ENCODE data around the gene ABCC4. TPM values are rescaled to one million over a fixed set of nuclear protein-coding genes. Genes with fewer than 3 reads are reported as not detected.

Gene ABCC4
- total and polyA plus RNA-seq, 2 of the 13 experiments (the other 11 are each of a cell fraction or from before 2014, with no cell fraction given), result 4.2 to 11.3 TPM

GRCh38 chr13:94994506-94994905 is 306.7 kb downstream of the ABCC4 start (continued):
- TF ChIP-seq BATF2 (CRISPR knock-in tag; IDR thresholded peaks at IDR 0.05) (no peak), ISX (CRISPR knock-in tag; conservative IDR thresholded peaks at IDR 0.05) (no peak), ATF6 (CRISPR knock-in tag; conservative IDR thresholded peaks at IDR 0.05) (no peak)

- H3K27ac ChIP-seq (ENCODE audit: extremely low read length, insufficient read depth, low read length), result no peak overlapping the region
- ChIA-PET POLR2A (no interaction called here), CTCF (ENCODE audit: low intra/inter-chr PET ratio, low total read pairs) (no interaction called here)
- ATAC-seq, result no peak
- DNase-seq (ENCODE audit: low spot score), result no peak
- no peaks in the 10 kb centered on the region for H4K20me1 ChIP-seq (ENCODE audit: insufficient read depth, low read length)
- BruUV-seq (replicated peaks), result no TSS peak
- intact Hi-C loops (cut with micrococcal nuclease; ENCODE audit: unreplicated experiment), result no loop called here
- in situ Hi-C loops (cut with HindIII; ENCODE audit: extremely low pct_ligation_motif_present, low pct_unique_long_range_greater_than_20kb), result no loop called here
- H3K9ac ChIP-seq (ENCODE audit: insufficient read depth, low read depth, low read length), result no peak overlapping the region
- no peak overlapping the region for H3K4me3 ChIP-seq (replicated peaks in 1 of 3; ENCODE audit: insufficient read depth in 1 of 3, low read depth in 2 of 3, low read length in 3 of 3)
- no peak for FAIRE-seq
- H2AFZ ChIP-seq (ENCODE audit: low read length), result no peak overlapping the region
- H3K9me3 ChIP-seq (ENCODE audit: low read length), result no peaks in the 10 kb centered on the region
- H3K4me2 ChIP-seq (ENCODE audit: low read depth, low read length), result no peak overlapping the region
- H3K27me3 ChIP-seq (ENCODE audit: control insufficient read depth in 1 of 2, insufficient read depth in 2 of 2, low read length in 2 of 2), result peaks cover 0 to 5% of the 10 kb centered on the region in 2 experiments; a peak in 1 of 5 replicates
- no peaks in the 10 kb centered on the region for H3K79me2 ChIP-seq (ENCODE audit: insufficient read depth, low read length)
- H3K4me1 ChIP-seq (ENCODE audit: insufficient read depth, low read length), result peaks cover 9% of the 10 kb centered on the region
- no peaks in the 10 kb centered on the region for H3K36me3 ChIP-seq (replicated peaks in 1 of 2; ENCODE audit: control insufficient read depth in 1 of 2, insufficient read depth in 2 of 2, low read length in 2 of 2)
- WGBS (ENCODE audit: low lambda C conversion rate), result 22% methylated on average over 3 of the region's 3 CpGs
- TF ChIP-seq HNF4G (IDR thresholded peaks at IDR 0.05; ENCODE audit: borderline replicate concordance, low read depth, low read length) (no peak), HNF4G (CRISPR knock-in tag; IDR thresholded peaks at IDR 0.05; ENCODE audit: borderline replicate concordance, low read depth) (no peak), RAD51 (IDR thresholded peaks at IDR 0.05; ENCODE audit: borderline replicate concordance) (no peak), EEA1 (CRISPR knock-in tag; IDR thresholded peaks at IDR 0.05; ENCODE audit: borderline replicate concordance) (no peak), POGK (CRISPR knock-in tag; conservative IDR thresholded peaks at IDR 0.05) (no peak), ZNF672 (CRISPR knock-in tag; IDR thresholded peaks at IDR 0.05) (no peak), ZNF784 (CRISPR knock-in tag; IDR thresholded peaks at IDR 0.05; ENCODE audit: borderline replicate concordance) (no peak), ERF (CRISPR knock-in tag; IDR thresholded peaks at IDR 0.05) (no peak), SNRNP70 (IDR thresholded peaks at IDR 0.05; ENCODE audit: low read depth, low read length) (no peak), KLF6 (CRISPR knock-in tag; IDR thresholded peaks at IDR 0.05) (no peak), IRF1 (CRISPR knock-in tag; IDR thresholded peaks at IDR 0.05; ENCODE audit: low read depth) (no peak), ZNF710 (CRISPR knock-in tag; IDR thresholded peaks at IDR 0.05; ENCODE audit: borderline replicate concordance) (no peak), CENPX (CRISPR knock-in tag; IDR thresholded peaks at IDR 0.05) (no peak)
Observed at GRCh38 chr13:94993616-94994015, 307.6 kb downstream of the ABCC4 start.

Measured in HepG2 (cell line).